ENCODE measurements around the gene IGFBP1. TPM values are rescaled to one million over a fixed set of nuclear protein-coding genes. Genes with fewer than 3 reads are reported as not detected.

IGFBP1 gene
- total and polyA plus RNA-seq, 9 of the 15 experiments (the other 6 are each of a cell fraction or from before 2014, with no cell fraction given) = not detected

DNA sequence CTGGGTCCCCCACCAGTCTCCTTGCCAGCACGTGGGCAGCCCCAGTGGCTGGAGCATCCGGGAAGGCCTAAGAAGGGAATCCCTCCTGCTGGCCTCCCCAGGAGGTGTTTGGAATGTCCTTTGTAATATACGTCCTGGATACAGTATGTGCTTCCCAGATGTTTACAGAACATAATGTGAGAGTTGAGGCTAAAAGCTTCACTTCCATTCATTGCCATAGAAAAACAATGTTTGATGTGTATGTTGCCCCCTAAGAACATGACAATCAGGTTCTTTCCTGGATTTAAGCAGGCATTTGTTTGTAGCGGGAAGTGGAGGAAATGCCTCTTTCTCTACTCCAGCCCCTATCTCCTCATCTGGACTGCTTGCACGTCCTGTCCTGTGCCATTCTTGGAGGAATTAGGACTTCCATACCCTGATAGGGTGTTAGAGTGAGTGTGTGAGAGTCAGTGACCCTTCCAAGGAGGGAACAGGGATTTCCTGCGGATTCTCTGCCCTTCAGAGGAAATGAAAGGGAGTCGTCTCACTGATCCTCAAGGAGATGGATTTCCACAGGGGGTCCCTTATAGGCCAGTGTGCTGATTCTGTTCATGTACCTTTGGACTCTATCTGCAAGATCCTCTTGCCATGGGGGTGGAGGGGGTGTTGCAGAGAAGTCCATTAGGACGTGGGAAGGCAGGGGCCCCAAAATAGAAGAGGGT is 1.2 kb downstream of the IGFBP1 start:
- ChIA-PET CTCF (ENCODE audit: low intra/inter-chr PET ratio) (no interaction called here), POLR2A (no interaction called here)
- under 1% methylated on average over 8 of the region's 8 CpGs for WGBS (ENCODE audit: insufficient coverage, low coverage, missing lambda C conversion rate)
- BruUV-seq (replicated peaks) = no TSS peak
- FAIRE-seq (no peak), DNase-seq (ENCODE audit: extremely low read depth in 1 of 4, low spot score in 3 of 4) (no peak), ATAC-seq (no peak)
- no peaks in the 10 kb centered on the region for H3K9me3 ChIP-seq (replicated peaks; ENCODE audit: control insufficient read depth, insufficient read depth, low read depth, low read length)
- H3K27ac ChIP-seq (ENCODE audit: extremely low read depth, low read depth, low read length) = no peak overlapping the region
- in situ Hi-C loops (cut with MboI) (no loop called here), intact Hi-C loops (cut with micrococcal nuclease) (no loop called here)
- no peak overlapping the region for H3K4me3 ChIP-seq
- H3K4me2 ChIP-seq (ENCODE audit: insufficient read depth, low read length) = no peak overlapping the region
- H4K20me1 ChIP-seq (replicated peaks; ENCODE audit: control insufficient read depth, insufficient read depth, low read length) = no peaks in the 10 kb centered on the region
- H3K9ac ChIP-seq (ENCODE audit: insufficient read depth in 1 of 2, low read depth in 2 of 2, low read length in 2 of 2) = no peak overlapping the region
- peaks cover 0 to 6% of the 10 kb centered on the region in 2 experiments; a peak in 2 of 5 replicates for H3K4me1 ChIP-seq (replicated peaks in 1 of 2; ENCODE audit: control insufficient read depth in 2 of 2, insufficient read depth in 2 of 2, low read length in 2 of 2)
- H3K79me2 ChIP-seq (ENCODE audit: control insufficient read depth, insufficient read depth, low read length) = no peaks in the 10 kb centered on the region
- H3K9me1 ChIP-seq (ENCODE audit: control insufficient read depth, insufficient read depth, low read length) = no peaks in the 10 kb centered on the region
- H2AFZ ChIP-seq (ENCODE audit: low read depth, low read length) = no peak overlapping the region
- H3K36me3 ChIP-seq (ENCODE audit: control insufficient read depth, insufficient read depth, low read length) = no peaks in the 10 kb centered on the region
- peaks cover 7 to 38% of the 10 kb centered on the region in 2 experiments; a peak in 4 of 5 replicates for H3K27me3 ChIP-seq (ENCODE audit: control insufficient read depth in 2 of 2, insufficient read depth in 2 of 2, low read length in 2 of 2)
- no peak for TF ChIP-seq ZKSCAN3 (CRISPR knock-in tag; IDR thresholded peaks at IDR 0.05)
- TF ChIP-seq POU5F1 (IDR thresholded peaks at IDR 0.05; ENCODE audit: borderline replicate concordance, low read depth, low read length, partially characterized antibody) = no peak
- TF ChIP-seq ZFPM2 (CRISPR knock-in tag; IDR thresholded peaks at IDR 0.05) = no peak
- no peak for TF ChIP-seq ZNF165 (CRISPR knock-in tag; IDR thresholded peaks at IDR 0.05; ENCODE audit: borderline replicate concordance)
- TF ChIP-seq, protein P1, sequence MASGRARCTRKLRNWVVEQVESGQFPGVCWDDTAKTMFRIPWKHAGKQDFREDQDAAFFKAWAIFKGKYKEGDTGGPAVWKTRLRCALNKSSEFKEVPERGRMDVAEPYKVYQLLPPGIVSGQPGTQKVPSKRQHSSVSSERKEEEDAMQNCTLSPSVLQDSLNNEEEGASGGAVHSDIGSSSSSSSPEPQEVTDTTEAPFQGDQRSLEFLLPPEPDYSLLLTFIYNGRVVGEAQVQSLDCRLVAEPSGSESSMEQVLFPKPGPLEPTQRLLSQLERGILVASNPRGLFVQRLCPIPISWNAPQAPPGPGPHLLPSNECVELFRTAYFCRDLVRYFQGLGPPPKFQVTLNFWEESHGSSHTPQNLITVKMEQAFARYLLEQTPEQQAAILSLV (tag; IDR thresholded peaks at IDR 0.05) = no peak
- TF ChIP-seq, protein P2, sequence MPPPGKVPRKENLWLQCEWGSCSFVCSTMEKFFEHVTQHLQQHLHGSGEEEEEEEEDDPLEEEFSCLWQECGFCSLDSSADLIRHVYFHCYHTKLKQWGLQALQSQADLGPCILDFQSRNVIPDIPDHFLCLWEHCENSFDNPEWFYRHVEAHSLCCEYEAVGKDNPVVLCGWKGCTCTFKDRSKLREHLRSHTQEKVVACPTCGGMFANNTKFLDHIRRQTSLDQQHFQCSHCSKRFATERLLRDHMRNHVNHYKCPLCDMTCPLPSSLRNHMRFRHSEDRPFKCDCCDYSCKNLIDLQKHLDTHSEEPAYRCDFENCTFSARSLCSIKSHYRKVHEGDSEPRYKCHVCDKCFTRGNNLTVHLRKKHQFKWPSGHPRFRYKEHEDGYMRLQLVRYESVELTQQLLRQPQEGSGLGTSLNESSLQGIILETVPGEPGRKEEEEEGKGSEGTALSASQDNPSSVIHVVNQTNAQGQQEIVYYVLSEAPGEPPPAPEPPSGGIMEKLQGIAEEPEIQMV (tag; conservative IDR thresholded peaks at IDR 0.05; ENCODE audit: low read depth) = no peak
- TF ChIP-seq, protein P3, sequence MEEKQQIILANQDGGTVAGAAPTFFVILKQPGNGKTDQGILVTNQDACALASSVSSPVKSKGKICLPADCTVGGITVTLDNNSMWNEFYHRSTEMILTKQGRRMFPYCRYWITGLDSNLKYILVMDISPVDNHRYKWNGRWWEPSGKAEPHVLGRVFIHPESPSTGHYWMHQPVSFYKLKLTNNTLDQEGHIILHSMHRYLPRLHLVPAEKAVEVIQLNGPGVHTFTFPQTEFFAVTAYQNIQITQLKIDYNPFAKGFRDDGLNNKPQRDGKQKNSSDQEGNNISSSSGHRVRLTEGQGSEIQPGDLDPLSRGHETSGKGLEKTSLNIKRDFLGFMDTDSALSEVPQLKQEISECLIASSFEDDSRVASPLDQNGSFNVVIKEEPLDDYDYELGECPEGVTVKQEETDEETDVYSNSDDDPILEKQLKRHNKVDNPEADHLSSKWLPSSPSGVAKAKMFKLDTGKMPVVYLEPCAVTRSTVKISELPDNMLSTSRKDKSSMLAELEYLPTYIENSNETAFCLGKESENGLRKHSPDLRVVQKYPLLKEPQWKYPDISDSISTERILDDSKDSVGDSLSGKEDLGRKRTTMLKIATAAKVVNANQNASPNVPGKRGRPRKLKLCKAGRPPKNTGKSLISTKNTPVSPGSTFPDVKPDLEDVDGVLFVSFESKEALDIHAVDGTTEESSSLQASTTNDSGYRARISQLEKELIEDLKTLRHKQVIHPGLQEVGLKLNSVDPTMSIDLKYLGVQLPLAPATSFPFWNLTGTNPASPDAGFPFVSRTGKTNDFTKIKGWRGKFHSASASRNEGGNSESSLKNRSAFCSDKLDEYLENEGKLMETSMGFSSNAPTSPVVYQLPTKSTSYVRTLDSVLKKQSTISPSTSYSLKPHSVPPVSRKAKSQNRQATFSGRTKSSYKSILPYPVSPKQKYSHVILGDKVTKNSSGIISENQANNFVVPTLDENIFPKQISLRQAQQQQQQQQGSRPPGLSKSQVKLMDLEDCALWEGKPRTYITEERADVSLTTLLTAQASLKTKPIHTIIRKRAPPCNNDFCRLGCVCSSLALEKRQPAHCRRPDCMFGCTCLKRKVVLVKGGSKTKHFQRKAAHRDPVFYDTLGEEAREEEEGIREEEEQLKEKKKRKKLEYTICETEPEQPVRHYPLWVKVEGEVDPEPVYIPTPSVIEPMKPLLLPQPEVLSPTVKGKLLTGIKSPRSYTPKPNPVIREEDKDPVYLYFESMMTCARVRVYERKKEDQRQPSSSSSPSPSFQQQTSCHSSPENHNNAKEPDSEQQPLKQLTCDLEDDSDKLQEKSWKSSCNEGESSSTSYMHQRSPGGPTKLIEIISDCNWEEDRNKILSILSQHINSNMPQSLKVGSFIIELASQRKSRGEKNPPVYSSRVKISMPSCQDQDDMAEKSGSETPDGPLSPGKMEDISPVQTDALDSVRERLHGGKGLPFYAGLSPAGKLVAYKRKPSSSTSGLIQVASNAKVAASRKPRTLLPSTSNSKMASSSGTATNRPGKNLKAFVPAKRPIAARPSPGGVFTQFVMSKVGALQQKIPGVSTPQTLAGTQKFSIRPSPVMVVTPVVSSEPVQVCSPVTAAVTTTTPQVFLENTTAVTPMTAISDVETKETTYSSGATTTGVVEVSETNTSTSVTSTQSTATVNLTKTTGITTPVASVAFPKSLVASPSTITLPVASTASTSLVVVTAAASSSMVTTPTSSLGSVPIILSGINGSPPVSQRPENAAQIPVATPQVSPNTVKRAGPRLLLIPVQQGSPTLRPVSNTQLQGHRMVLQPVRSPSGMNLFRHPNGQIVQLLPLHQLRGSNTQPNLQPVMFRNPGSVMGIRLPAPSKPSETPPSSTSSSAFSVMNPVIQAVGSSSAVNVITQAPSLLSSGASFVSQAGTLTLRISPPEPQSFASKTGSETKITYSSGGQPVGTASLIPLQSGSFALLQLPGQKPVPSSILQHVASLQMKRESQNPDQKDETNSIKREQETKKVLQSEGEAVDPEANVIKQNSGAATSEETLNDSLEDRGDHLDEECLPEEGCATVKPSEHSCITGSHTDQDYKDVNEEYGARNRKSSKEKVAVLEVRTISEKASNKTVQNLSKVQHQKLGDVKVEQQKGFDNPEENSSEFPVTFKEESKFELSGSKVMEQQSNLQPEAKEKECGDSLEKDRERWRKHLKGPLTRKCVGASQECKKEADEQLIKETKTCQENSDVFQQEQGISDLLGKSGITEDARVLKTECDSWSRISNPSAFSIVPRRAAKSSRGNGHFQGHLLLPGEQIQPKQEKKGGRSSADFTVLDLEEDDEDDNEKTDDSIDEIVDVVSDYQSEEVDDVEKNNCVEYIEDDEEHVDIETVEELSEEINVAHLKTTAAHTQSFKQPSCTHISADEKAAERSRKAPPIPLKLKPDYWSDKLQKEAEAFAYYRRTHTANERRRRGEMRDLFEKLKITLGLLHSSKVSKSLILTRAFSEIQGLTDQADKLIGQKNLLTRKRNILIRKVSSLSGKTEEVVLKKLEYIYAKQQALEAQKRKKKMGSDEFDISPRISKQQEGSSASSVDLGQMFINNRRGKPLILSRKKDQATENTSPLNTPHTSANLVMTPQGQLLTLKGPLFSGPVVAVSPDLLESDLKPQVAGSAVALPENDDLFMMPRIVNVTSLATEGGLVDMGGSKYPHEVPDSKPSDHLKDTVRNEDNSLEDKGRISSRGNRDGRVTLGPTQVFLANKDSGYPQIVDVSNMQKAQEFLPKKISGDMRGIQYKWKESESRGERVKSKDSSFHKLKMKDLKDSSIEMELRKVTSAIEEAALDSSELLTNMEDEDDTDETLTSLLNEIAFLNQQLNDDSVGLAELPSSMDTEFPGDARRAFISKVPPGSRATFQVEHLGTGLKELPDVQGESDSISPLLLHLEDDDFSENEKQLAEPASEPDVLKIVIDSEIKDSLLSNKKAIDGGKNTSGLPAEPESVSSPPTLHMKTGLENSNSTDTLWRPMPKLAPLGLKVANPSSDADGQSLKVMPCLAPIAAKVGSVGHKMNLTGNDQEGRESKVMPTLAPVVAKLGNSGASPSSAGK (IDR thresholded peaks at IDR 0.05) = no peak
- TF ChIP-seq SAFB (IDR thresholded peaks at IDR 0.05; ENCODE audit: borderline replicate concordance, low read depth, low read length) = no peak

Measured in K562 (cell line).